GM18502 (cell line): ENCODE measurements around the gene DNAI2.

Source experiments
- ATAC-seq: cut with Tn5 transposase; IDR thresholded peaks from one replicate; pipeline ENCODE4 v1.9.1; 2021; ENCODE audit warnings: mild to moderate bottlenecking; ENCODE audit not compliant: unreplicated experiment, poor library complexity

DNAI2 gene

GRCh38 chr17:74298778-74299177 is 24.7 kb downstream of the DNAI2 start:
- no peak for ATAC-seq

DNA sequence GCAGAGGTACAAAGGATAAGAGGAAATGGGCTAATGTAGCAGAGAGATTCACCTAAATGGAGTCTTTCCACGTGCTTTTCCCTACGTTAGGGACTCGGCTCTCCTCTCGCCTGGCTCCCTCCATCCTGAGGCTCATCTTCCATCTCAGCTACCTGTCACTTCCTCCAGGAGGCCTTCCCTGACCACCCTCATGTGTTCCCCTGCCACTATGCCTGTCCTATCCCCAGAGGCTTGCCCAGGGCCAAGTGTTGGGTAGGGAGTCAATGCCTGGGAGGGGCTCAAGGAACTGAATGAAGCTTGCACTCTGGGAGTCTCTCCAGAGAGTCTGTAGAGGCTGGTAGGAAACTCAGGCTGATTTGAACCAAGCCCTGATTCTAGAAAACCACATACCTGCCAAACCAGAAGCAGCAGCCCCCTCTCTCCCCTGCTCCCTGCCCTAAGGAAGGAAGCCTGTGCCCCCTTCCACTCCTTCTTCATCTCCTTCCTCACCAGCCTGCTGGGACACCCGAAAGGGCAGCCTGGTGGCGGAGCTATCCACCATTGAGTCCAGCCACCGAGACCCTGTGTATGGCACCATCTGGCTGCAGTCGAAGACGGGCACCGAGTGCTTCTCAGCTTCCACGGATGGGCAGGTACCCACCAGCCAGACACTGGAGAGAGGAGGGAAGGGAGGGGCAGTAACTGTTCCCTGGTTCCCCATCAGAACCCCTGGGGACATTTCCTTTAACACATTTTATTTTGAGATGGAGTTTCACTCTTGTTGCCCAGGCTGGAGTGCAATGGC is 25.4 kb downstream of the DNAI2 start:
- no peak for ATAC-seq

- no peak for ATAC-seq
Observed at GRCh38 chr17:74303305-74303704, 29.3 kb downstream of the DNAI2 start.

GRCh38 chr17:74304184-74304583 is 30.1 kb downstream of the DNAI2 start:
- no peak for ATAC-seq

DNA sequence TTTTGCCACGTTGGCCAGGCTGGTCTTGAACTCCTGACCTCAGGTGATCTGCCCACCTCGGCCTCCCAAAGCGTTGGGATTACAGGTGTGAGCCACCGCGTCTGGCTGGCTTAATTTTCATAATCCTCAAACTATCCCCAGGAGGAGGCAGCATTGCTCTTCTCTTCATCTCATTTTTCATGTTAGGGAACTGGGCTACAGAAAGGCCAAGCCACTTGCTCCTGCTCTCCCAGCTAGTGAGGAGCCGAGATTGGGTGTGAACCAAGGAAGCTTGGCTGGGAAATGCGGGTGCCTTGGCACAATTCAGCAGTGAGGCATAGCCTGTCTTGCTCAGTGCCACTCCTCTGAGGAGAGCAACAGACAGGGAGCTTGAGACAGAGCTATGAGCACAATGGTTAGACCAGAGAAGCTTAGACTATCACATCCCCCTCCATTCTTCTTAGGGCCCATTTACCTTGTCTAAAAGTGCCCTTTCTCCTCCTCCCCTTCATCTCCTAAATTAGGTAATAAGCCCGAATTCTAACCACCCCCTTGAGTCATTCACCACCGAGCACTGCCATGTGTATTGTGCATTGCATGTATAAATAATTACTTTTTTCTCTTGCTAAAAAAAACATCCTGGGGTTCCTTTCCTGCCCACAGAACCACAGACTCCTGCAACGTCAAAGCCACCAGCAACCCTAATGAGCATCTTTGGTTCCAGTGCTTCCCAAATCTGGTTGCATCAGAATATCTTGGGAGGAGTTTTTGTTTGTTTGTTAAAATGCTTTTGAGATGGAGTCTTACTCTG is 32.0 kb downstream of the DNAI2 start:
- ATAC-seq: no peak

GRCh38 chr17:74307984-74308773 is 34.1 kb downstream of the DNAI2 start:
- no peak for ATAC-seq

- no peak for ATAC-seq
Observed at GRCh38 chr17:74309902-74310301, 35.9 kb downstream of the DNAI2 start.

DNA sequence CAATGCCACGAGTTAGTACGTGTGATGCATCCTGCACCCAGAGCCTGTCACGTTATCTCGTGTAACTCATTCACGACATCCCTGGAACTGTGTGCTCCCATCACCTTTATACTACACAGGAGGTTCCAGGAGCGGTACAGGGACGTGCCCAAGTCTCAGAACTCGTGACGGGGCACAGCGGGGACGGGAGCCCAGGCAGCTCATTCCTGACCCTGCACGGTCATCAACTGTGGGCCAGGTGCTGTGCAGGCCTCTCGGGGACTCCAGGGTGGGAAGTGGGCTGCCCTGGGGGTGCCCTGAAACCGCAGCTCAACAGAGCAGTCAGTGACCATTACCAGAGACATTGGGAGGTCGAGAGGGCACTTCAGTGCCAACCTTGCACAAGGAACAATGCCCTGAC is 40.8 kb downstream of the DNAI2 start:
- no peak for ATAC-seq

GRCh38 chr17:74316220-74316619 is 42.2 kb downstream of the DNAI2 start:
- ATAC-seq: no peak

DNA sequence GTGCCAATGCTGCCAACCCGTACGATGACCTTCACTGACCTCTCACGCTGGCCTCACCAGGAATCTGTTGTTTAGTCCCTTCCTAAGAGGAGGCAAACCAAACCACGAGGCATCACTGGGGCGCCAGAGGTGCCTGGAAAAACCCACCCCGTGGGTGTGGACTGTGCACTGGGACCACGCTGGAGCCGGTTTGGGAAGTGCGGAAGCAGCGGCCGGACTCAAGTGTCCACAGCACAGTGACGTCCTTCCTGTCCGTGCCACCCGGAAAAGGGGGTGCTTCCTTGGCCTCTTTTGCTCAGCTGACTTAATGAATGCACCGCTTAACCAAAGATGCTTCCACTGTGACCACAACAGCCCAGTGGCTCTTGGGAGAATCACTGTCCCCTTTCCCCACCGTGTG is 43.0 kb downstream of the DNAI2 start:
- ATAC-seq: no peak

- no peak for ATAC-seq
Observed at GRCh38 chr17:74318391-74318790, 44.4 kb downstream of the DNAI2 start.

GRCh38 chr17:74324521-74324920 is 50.5 kb downstream of the DNAI2 start:
- no peak for ATAC-seq

GRCh38 chr17:74325376-74325742 is 51.3 kb downstream of the DNAI2 start:
- no peak for ATAC-seq

- ATAC-seq: no peak
Observed at GRCh38 chr17:74325743-74326379, 51.8 kb downstream of the DNAI2 start, which contains the start of gene KIF19. Gene KIF19 (plus strand): TSS chr17:74326226. CDS start chr17:74326350, 124 bp downstream.

DNA sequence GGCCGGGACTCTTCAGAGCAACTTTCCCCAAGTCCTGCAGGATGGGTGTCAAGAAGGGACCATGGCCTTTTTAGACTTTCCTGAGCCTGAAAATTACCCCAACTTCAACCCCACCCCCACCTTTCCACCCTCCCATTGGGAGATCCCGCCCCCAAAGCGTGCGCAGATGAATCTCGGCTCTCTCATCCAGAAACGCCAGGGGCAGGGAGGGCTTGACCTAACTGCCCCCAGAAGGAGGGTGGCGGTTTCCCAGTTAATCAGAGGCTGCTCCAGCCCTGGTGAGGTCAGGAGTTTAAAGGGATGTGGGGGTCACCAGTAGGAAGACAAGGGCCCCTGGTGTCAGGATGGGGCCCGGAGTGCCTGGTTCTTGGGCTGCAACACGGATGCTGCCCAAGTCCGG is 52.5 kb downstream of the DNAI2 start:
- no peak for ATAC-seq

DNA sequence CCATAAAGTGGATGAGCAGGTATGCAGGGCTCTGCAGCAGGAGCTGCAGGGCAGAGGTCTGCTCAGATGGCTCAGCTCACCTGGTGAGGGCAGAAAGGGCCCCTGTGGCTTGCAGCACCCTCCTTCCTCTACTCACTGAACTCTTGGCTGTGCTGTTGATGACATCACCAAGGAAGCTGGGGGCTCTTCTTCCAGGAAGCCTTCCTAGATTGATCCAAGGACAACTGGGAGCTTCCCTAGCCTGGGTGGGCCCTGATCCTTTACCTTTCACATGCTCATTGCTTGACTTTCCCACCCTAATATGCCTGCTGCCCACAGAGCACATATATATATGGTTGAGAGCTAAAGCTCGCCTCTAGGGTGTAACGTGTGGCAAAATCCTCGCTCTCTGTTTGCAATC is 54.5 kb downstream of the DNAI2 start:
- no peak for ATAC-seq

GRCh38 chr17:74329378-74329777 is 55.3 kb downstream of the DNAI2 start:
- ATAC-seq: no peak

DNA sequence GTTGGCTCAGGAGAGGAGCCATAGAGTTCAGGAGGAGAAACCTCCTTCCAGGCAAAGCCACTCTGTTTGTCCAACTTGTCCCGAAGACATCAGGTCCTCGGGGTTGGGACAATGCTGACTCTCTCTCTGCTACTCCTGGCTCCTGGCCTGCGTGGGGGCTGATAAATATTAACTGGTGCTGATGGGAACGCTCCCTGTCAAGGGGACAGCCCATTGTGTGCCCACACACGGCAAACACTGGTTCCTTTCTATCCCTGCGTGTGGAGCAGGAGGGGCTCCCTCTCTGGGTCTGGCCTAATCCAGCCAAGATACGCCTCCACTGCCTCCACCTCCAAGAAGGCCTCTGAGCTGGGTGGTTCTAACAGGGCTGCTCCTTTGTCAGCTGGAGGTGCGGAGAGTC is 56.4 kb downstream of the DNAI2 start:
- no peak for ATAC-seq

- no peak for ATAC-seq
Observed at GRCh38 chr17:74332017-74332650, 58.1 kb downstream of the DNAI2 start.

DNA sequence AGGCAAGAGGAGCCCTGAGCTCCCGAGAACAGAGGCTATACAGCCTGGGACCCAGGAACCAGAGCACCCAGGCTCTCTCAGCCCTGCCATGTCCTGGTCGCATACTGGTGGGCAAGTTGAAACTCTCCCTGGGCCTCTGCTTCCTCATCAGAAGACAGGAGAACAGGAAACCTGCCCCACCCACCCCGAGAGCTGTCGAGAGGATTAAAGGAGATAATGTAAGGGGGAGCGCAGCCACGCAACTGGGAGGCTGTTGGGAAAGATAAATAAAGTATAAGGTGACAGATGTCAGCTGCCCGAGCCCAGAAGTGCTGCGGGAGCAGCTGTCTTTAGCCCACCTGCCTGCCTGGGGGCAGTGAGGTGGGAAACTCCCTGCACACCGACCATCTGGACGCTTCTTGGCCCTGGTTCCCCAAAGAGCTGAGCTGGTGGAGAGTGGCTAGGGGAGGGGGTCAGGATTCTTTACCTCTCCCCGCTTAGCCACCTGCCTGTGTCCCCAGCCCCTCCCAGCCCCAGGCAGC is 58.8 kb downstream of the DNAI2 start:
- no peak for ATAC-seq
